Measurements from ENCODE around the gene DYNC1I2. TPM values are rescaled to one million over a fixed set of nuclear protein-coding genes. Genes with fewer than 3 reads are reported as not detected.

The DYNC1I2 gene
- total and polyA plus RNA-seq, 2 donors (not counting 3 experiments of a cell fraction or from before 2014, with no cell fraction given), result 131 to 138 TPM

GRCh38 chr2:171763602-171764001 is 76.3 kb downstream of the DYNC1I2 start:
- no peaks in the 10 kb centered on the region for H3K9me3 ChIP-seq (replicated peaks; ENCODE audit: control insufficient read depth, insufficient read depth, low read length)
- H3K27ac ChIP-seq (ENCODE audit: insufficient read depth, low read depth, low read length), result no peak overlapping the region
- peaks cover 7% of the 10 kb centered on the region for H3K4me1 ChIP-seq (ENCODE audit: control insufficient read depth, extremely low read depth, insufficient read depth, low read length)
- no peak overlapping the region for H2AFZ ChIP-seq (ENCODE audit: low read depth, low read length)
- dilution Hi-C loops (cut with MboI; ENCODE audit: extremely low pct_ligation_motif_present, low sequenced_read_pairs), result no loop called here
- ChIA-PET CTCF (no interaction called here), POLR2A (no interaction called here)
- no peaks in the 10 kb centered on the region for H3K9me1 ChIP-seq (replicated peaks; ENCODE audit: control insufficient read depth, extremely low read depth, insufficient read depth, low read length)
- H3K4me3 ChIP-seq (replicated peaks in 1 of 3; ENCODE audit: insufficient read depth in 1 of 3, low read depth in 1 of 3, low read length in 3 of 3), result no peak overlapping the region
- intact Hi-C loops (cut with micrococcal nuclease), result no loop called here
- H4K20me1 ChIP-seq (replicated peaks; ENCODE audit: control insufficient read depth, extremely low read depth, insufficient read depth, low read length), result no peaks in the 10 kb centered on the region
- no TSS peak for BruUV-seq (replicated peaks)
- FAIRE-seq, result no peak
- H3K9ac ChIP-seq (replicated peaks; ENCODE audit: extremely low read depth, insufficient read depth, low read length), result no peak overlapping the region
- TF ChIP-seq FOS (IDR thresholded peaks at IDR 0.05; ENCODE audit: borderline replicate concordance, insufficient read depth, low read length), result no peak
- TF ChIP-seq CTCF (IDR thresholded peaks at IDR 0.05; ENCODE audit: extremely low read depth in 1 of 2, insufficient read depth in 1 of 2, low read depth in 1 of 2, low read length in 2 of 2), result no peak
- no peak for TF ChIP-seq MYC (IDR thresholded peaks at IDR 0.05; ENCODE audit: low read depth, low read length)
- TF ChIP-seq GATA2 (IDR thresholded peaks at IDR 0.05; ENCODE audit: insufficient read depth, insufficient read length, low read depth, low read length), result no peak
- no peak for TF ChIP-seq POLR2A (IDR thresholded peaks at IDR 0.05; ENCODE audit: low read depth, low read length)
- DNase-seq (ENCODE audit: low read depth, low spot score), result no peak
- no peaks in the 10 kb centered on the region for H3K79me2 ChIP-seq (ENCODE audit: control insufficient read depth, insufficient read depth, low read length)
- H3K36me3 ChIP-seq (ENCODE audit: control insufficient read depth in 2 of 2, extremely low read depth in 1 of 2, insufficient read depth in 2 of 2, low read length in 2 of 2), result peaks cover 4 to 12% of the 10 kb centered on the region in 2 experiments
- H3K4me2 ChIP-seq (ENCODE audit: insufficient read depth, low read length), result no peak overlapping the region
- H3K27me3 ChIP-seq (ENCODE audit: control insufficient read depth in 2 of 2, insufficient read depth in 2 of 2, low read length in 2 of 2), result no peaks in the 10 kb centered on the region

GRCh38 chr2:171771463-171771862 is 84.2 kb downstream of the DYNC1I2 start:
- ChIA-PET POLR2A (no interaction called here), CTCF (interaction anchor here (0.9 kb wide), 1 partner anchor 66 kb away, joined by 3 read pairs; no protein-coding TSS in a partner anchor)
- H3K4me3 ChIP-seq (replicated peaks in 1 of 3; ENCODE audit: insufficient read depth in 1 of 3, low read depth in 1 of 3, low read length in 3 of 3), result no peak overlapping the region
- H4K20me1 ChIP-seq (replicated peaks; ENCODE audit: control insufficient read depth, extremely low read depth, insufficient read depth, low read length), result no peaks in the 10 kb centered on the region
- H3K36me3 ChIP-seq (ENCODE audit: control insufficient read depth in 2 of 2, extremely low read depth in 1 of 2, insufficient read depth in 2 of 2, low read length in 2 of 2), result no peaks in the 10 kb centered on the region
- no peak overlapping the region for H3K9ac ChIP-seq (replicated peaks; ENCODE audit: extremely low read depth, insufficient read depth, low read length)
- no peak overlapping the region for H2AFZ ChIP-seq (ENCODE audit: low read depth, low read length)
- intact Hi-C loops (cut with micrococcal nuclease), result no loop called here
- H3K4me2 ChIP-seq (ENCODE audit: insufficient read depth, low read length), result no peak overlapping the region
- dilution Hi-C loops (cut with MboI; ENCODE audit: extremely low pct_ligation_motif_present, low sequenced_read_pairs), result no loop called here
- H3K9me1 ChIP-seq (replicated peaks; ENCODE audit: control insufficient read depth, extremely low read depth, insufficient read depth, low read length), result no peaks in the 10 kb centered on the region
- DNase-seq (ENCODE audit: low read depth, low spot score), result no peak
- H3K9me3 ChIP-seq (replicated peaks; ENCODE audit: control insufficient read depth, insufficient read depth, low read length), result no peaks in the 10 kb centered on the region
- no TSS peak for BruUV-seq (replicated peaks)
- H3K4me1 ChIP-seq (ENCODE audit: control insufficient read depth, extremely low read depth, insufficient read depth, low read length), result no peaks in the 10 kb centered on the region
- no peak for FAIRE-seq
- no peaks in the 10 kb centered on the region for H3K79me2 ChIP-seq (ENCODE audit: control insufficient read depth, insufficient read depth, low read length)
- no peak overlapping the region for H3K27ac ChIP-seq (ENCODE audit: insufficient read depth, low read depth, low read length)
- no peaks in the 10 kb centered on the region for H3K27me3 ChIP-seq (ENCODE audit: control insufficient read depth in 2 of 2, insufficient read depth in 2 of 2, low read length in 2 of 2)
- TF ChIP-seq JUN (IDR thresholded peaks at IDR 0.05; ENCODE audit: borderline replicate concordance, insufficient read depth, insufficient read length, low read depth), result no peak
- no peak for TF ChIP-seq POLR2AphosphoS5 (IDR thresholded peaks at IDR 0.05; ENCODE audit: insufficient read depth, low read depth, low read length)
- TF ChIP-seq EZH2 (IDR thresholded peaks at IDR 0.05; ENCODE audit: borderline replicate concordance, low read depth, low read length, severe bottlenecking), result no peak
- TF ChIP-seq MAX (IDR thresholded peaks at IDR 0.05; ENCODE audit: insufficient read depth, insufficient read length), result no peak
- no peak for TF ChIP-seq POLR2A (IDR thresholded peaks at IDR 0.05; ENCODE audit: low read depth, low read length)
- TF ChIP-seq CTCF (IDR thresholded peaks at IDR 0.05; ENCODE audit: extremely low read depth in 1 of 2, insufficient read depth in 1 of 2, low read depth in 1 of 2, low read length in 2 of 2), result no peak
- no peak for TF ChIP-seq GATA2 (IDR thresholded peaks at IDR 0.05; ENCODE audit: insufficient read depth, insufficient read length, low read depth, low read length)
- TF ChIP-seq MYC (IDR thresholded peaks at IDR 0.05; ENCODE audit: low read depth, low read length), result no peak
- TF ChIP-seq FOS (IDR thresholded peaks at IDR 0.05; ENCODE audit: borderline replicate concordance, insufficient read depth, low read length), result no peak
